DOHH2 (cell line): ENCODE data around the gene HNRNPAB.
A peak's percentile ranks its signal among the peaks of the same experiment; 100 is the strongest.
"Not testable (repeated sequence)": the region's sequence is repeated elsewhere in the genome, so short reads cannot be mapped to it uniquely, and the experiment has no call there.

Source experiments
- H3F3A ChIP-seq: fragments of 200-600 bp; sonication (generic), shearing (Covaris generic); 2 replicates; pipeline ENCODE4 v1.6.0; 2016; ENCODE audit warnings: antibody characterized with exemption, mild to moderate bottlenecking; ENCODE audit not compliant: control insufficient read depth, insufficient read depth
- H3K27ac ChIP-seq: fragments of 200-600 bp; sonication (generic); 2 replicates; pipeline ENCODE4 v1.5.1; 2014; ENCODE audit warnings: low read depth, mild to moderate bottlenecking, low read length, moderate library complexity
- H3K27me3 ChIP-seq: fragments of 200-600 bp; sonication (generic); 2 replicates; pipeline ENCODE4 v1.6.1; 2014; ENCODE audit warnings: mild to moderate bottlenecking, low read length, mixed read lengths; ENCODE audit not compliant: control insufficient read depth
- H3K36me3 ChIP-seq: fragments of 200-600 bp; sonication (generic); 2 replicates; pipeline ENCODE4 v1.6.1; 2014; ENCODE audit warnings: mild to moderate bottlenecking, low read length, moderate library complexity, mixed read lengths; ENCODE audit not compliant: control insufficient read depth
- H3K4me1 ChIP-seq: fragments of 200-600 bp; sonication (generic); 2 replicates; pipeline ENCODE4 v1.6.1; 2014; ENCODE audit warnings: mild to moderate bottlenecking, low read length, mixed read lengths; ENCODE audit not compliant: control insufficient read depth
- H3K4me2 ChIP-seq: fragments of 200-600 bp; sonication (generic); 2 replicates; pipeline ENCODE4 v1.6.0; 2014; ENCODE audit warnings: mild to moderate bottlenecking, low read length, moderate library complexity
- H3K4me3 ChIP-seq: fragments of 200-600 bp; sonication (generic); 2 replicates; pipeline ENCODE4 v1.5.1; 2014; ENCODE audit warnings: mild to moderate bottlenecking, low read length, mixed read lengths
- H3K79me2 ChIP-seq: fragments of 200-600 bp; sonication (generic); 2 replicates; pipeline ENCODE4 v1.6.1; 2014; ENCODE audit warnings: mild to moderate bottlenecking, low read length, mixed read lengths; ENCODE audit not compliant: control insufficient read depth
- H3K9me2 ChIP-seq: fragments of 200-600 bp; sonication (generic); replicated peaks from 2 replicates; pipeline ENCODE4 v1.6.1; 2014; ENCODE audit warnings: mild to moderate bottlenecking, low read length, mixed read lengths; ENCODE audit not compliant: control insufficient read depth
- H3K9me3 ChIP-seq: fragments of 200-600 bp; sonication (generic); 2 replicates; pipeline ENCODE4 v1.6.1; 2014; ENCODE audit warnings: antibody characterized with exemption, low read length, mixed read lengths; ENCODE audit not compliant: control insufficient read depth, insufficient read depth
- H4K20me1 ChIP-seq: fragments of 200-600 bp; sonication (generic); 2 replicates; pipeline ENCODE4 v1.6.0; 2014; ENCODE audit warnings: low read depth, mild to moderate bottlenecking, antibody characterized with exemption, low read length, moderate library complexity; ENCODE audit not compliant: control insufficient read depth, insufficient read depth
- CTCF ChIP-seq: fragments of 200-600 bp; sonication (generic); IDR thresholded peaks from one replicate; pipeline ENCODE4 v1.5.1; 2014; ENCODE audit warnings: antibody characterized with exemption, mild to moderate bottlenecking, low read depth, low read length; ENCODE audit not compliant: poor library complexity, severe bottlenecking
- EZH2phosphoT487 ChIP-seq: fragments of 200-600 bp; sonication (generic); IDR thresholded peaks from 2 replicates; pipeline ENCODE4 v1.6.1; 2017; ENCODE audit warnings: borderline replicate concordance, mild to moderate bottlenecking, antibody characterized with exemption, low read length, moderate library complexity, mixed read lengths

The HNRNPAB gene

GRCh38 chr5:178194026-178194425 is 10.3 kb upstream of the HNRNPAB start:
- H3K27ac ChIP-seq: no peak overlapping the region
- H3K27me3 ChIP-seq: peaks cover 28% of the 10 kb centered on the region
- no peak overlapping the region for H3K4me3 ChIP-seq
- no peaks in the 10 kb centered on the region for H3F3A ChIP-seq
- no peaks in the 10 kb centered on the region for H3K36me3 ChIP-seq
- no peaks in the 10 kb centered on the region for H3K9me2 ChIP-seq
- no peak for TF ChIP-seq EZH2phosphoT487
- no peak for TF ChIP-seq CTCF
- peaks cover 4% of the 10 kb centered on the region; the same call in 1 of the 2 replicates for H3K4me1 ChIP-seq
- H4K20me1 ChIP-seq: no peaks in the 10 kb centered on the region
- no peaks in the 10 kb centered on the region for H3K79me2 ChIP-seq
- H3K9me3 ChIP-seq: no peaks in the 10 kb centered on the region
- no peak overlapping the region for H3K4me2 ChIP-seq

- Histone ChIP-seq H3K9me2 (no peaks in the 10 kb centered on the region), H3K36me3 (no peaks in the 10 kb centered on the region), H3K27ac (no peak overlapping the region), H3F3A (no peaks in the 10 kb centered on the region; the same call in 1 of the 2 replicates), H3K27me3 (peaks cover 24% of the 10 kb centered on the region), H4K20me1 (no peaks in the 10 kb centered on the region), H3K4me3 (no peak overlapping the region), H3K79me2 (no peaks in the 10 kb centered on the region), H3K4me2 (no peak overlapping the region), H3K9me3 (no peaks in the 10 kb centered on the region), H3K4me1 (peaks cover 4% of the 10 kb centered on the region; the same call in 1 of the 2 replicates)
- TF ChIP-seq EZH2phosphoT487: no peak
- no peak for TF ChIP-seq CTCF
Measured at GRCh38 chr5:178196281-178196812, 8.0 kb upstream of the HNRNPAB start.

- Histone ChIP-seq H3K27me3 (peaks cover 24% of the 10 kb centered on the region), H3K4me3 (no peak overlapping the region), H3K4me2 (no peak overlapping the region), H3K9me3 (no peaks in the 10 kb centered on the region), H3K79me2 (no peaks in the 10 kb centered on the region), H4K20me1 (no peaks in the 10 kb centered on the region), H3K27ac (no peak overlapping the region), H3K36me3 (no peaks in the 10 kb centered on the region), H3K4me1 (peaks cover 4% of the 10 kb centered on the region; the same call in 1 of the 2 replicates), H3F3A (no peaks in the 10 kb centered on the region; the same call in 1 of the 2 replicates), H3K9me2 (no peaks in the 10 kb centered on the region)
- TF ChIP-seq EZH2phosphoT487: no peak
- TF ChIP-seq CTCF: peak; percentile 45
Measured at GRCh38 chr5:178196986-178197385, 7.3 kb upstream of the HNRNPAB start.

GRCh38 chr5:178198151-178198550 is 6.2 kb upstream of the HNRNPAB start:
- H3F3A ChIP-seq, H3K4me3 ChIP-seq, H3K9me2 ChIP-seq, H3K4me1 ChIP-seq, H3K27ac ChIP-seq, H3K79me2 ChIP-seq, H4K20me1 ChIP-seq, H3K36me3 ChIP-seq, H3K9me3 ChIP-seq, H3K4me2 ChIP-seq: not testable (repeated sequence)
- H3K27me3 ChIP-seq: peaks cover 21% of the 10 kb centered on the region
